Measurements from ENCODE around the gene DDIAS.
A peak's percentile ranks its signal among the peaks of the same experiment; 100 is the strongest.
"Not testable (repeated sequence)": the region's sequence is repeated elsewhere in the genome, so short reads cannot be mapped to it uniquely, and the experiment has no call there.

DDIAS gene

GRCh38 chr11:82889133-82890001 is 12.2 kb upstream of the DDIAS start:
- DNase-seq (ENCODE audit: low read depth, low spot score): no peak

- DNase-seq (ENCODE audit: low read depth, low spot score): no peak
These were observed 11.6 kb upstream of the DDIAS start for GRCh38 chr11:82890002-82890341.

- DNase-seq (ENCODE audit: low read depth, low spot score): no peak
These were observed 10.6 kb upstream of the DDIAS start for GRCh38 chr11:82890936-82891335.

GRCh38 chr11:82892611-82893169 is 8.8 kb upstream of the DDIAS start:
- DNase-seq (ENCODE audit: low read depth, low spot score): no peak

GRCh38 chr11:82895437-82896091 is 6.0 kb upstream of the DDIAS start:
- no peak for DNase-seq (ENCODE audit: low read depth, low spot score)

GRCh38 chr11:82896183-82896582 is 5.4 kb upstream of the DDIAS start:
- DNase-seq (ENCODE audit: low read depth, low spot score): no peak

GRCh38 chr11:82898241-82898640 is 3.3 kb upstream of the DDIAS start:
- no peak for DNase-seq (ENCODE audit: low read depth, low spot score)

GRCh38 chr11:82899186-82899820 is 2.2 kb upstream of the DDIAS start:
- no peak for DNase-seq (ENCODE audit: low read depth, low spot score)

GRCh38 chr11:82899957-82900276 is 1.6 kb upstream of the DDIAS start:
- no peak for DNase-seq (ENCODE audit: low read depth, low spot score)

- DNase-seq (ENCODE audit: low read depth, low spot score): peak; percentile 91
These were observed 1.0 kb upstream of the DDIAS start, which contains the start of gene PRCP for GRCh38 chr11:82900277-82901164. Gene PRCP (minus strand): TSS chr11:82900430. CDS start chr11:82900402, 28 bp downstream.

GRCh38 chr11:82901922-82902485 is 468 bp downstream of the DDIAS start:
- DNase-seq (ENCODE audit: low read depth, low spot score): no peak

- DNase-seq (ENCODE audit: low read depth, low spot score): no peak
These were observed 1.3 kb downstream of the DDIAS start for GRCh38 chr11:82902880-82903279.

- no peak for DNase-seq (ENCODE audit: low read depth, low spot score)
These were observed 2.5 kb downstream of the DDIAS start for GRCh38 chr11:82903843-82904586.

GRCh38 chr11:82906236-82906635 is 4.7 kb downstream of the DDIAS start:
- DNase-seq (ENCODE audit: low read depth, low spot score): no peak

GRCh38 chr11:82906931-82907330 is 5.4 kb downstream of the DDIAS start:
- no peak for DNase-seq (ENCODE audit: low read depth, low spot score)

GRCh38 chr11:82907371-82907770 is 5.8 kb downstream of the DDIAS start:
- DNase-seq (ENCODE audit: low read depth, low spot score): no peak

- DNase-seq (ENCODE audit: low read depth, low spot score): no peak
These were observed 6.8 kb downstream of the DDIAS start for GRCh38 chr11:82908311-82908710.

GRCh38 chr11:82909015-82909640 is 7.6 kb downstream of the DDIAS start:
- no peak for DNase-seq (ENCODE audit: low read depth, low spot score)

GRCh38 chr11:82919786-82920185 is 18.2 kb downstream of the DDIAS start:
- not testable (repeated sequence) for DNase-seq (ENCODE audit: low read depth, low spot score)

- DNase-seq (ENCODE audit: low read depth, low spot score): not testable (repeated sequence)
These were observed 18.7 kb downstream of the DDIAS start for GRCh38 chr11:82920227-82920626.
